Measurements from ENCODE around the gene SPATS2.

DNA sequence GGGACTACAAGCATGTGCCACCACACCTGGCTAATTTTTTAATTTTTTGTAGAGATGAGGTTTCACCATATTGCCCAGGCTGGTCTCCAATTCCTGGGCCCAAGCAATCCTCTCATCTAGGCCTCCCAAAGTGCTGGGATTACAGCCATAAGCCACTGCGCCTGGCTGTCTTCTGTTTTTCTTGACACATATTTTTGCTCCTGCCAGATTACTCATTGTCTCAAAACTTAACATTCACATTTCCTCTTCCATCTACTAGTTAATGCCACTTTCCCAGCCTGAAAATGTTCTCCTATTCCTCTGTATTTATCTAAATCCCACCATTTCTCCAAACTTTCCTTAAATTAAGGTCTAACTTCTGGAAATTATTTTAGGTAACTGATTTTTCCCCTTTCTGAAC is 135.3 kb downstream of the SPATS2 start:
- TF ChIP-seq, protein P1, sequence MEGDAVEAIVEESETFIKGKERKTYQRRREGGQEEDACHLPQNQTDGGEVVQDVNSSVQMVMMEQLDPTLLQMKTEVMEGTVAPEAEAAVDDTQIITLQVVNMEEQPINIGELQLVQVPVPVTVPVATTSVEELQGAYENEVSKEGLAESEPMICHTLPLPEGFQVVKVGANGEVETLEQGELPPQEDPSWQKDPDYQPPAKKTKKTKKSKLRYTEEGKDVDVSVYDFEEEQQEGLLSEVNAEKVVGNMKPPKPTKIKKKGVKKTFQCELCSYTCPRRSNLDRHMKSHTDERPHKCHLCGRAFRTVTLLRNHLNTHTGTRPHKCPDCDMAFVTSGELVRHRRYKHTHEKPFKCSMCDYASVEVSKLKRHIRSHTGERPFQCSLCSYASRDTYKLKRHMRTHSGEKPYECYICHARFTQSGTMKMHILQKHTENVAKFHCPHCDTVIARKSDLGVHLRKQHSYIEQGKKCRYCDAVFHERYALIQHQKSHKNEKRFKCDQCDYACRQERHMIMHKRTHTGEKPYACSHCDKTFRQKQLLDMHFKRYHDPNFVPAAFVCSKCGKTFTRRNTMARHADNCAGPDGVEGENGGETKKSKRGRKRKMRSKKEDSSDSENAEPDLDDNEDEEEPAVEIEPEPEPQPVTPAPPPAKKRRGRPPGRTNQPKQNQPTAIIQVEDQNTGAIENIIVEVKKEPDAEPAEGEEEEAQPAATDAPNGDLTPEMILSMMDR (conservative IDR thresholded peaks at IDR 0.05; ENCODE audit: low read length) = no peak
- no peak for TF ChIP-seq EZH2phosphoT487 (IDR thresholded peaks at IDR 0.05; ENCODE audit: borderline replicate concordance, low read depth, low read length)
